CD8-positive, alpha-beta memory T cell (primary cell): ENCODE results near the gene NF1. TPM values are rescaled to one million over a fixed set of nuclear protein-coding genes. Genes with fewer than 3 reads are reported as not detected.
A peak's percentile ranks its signal among the peaks of the same experiment; 100 is the strongest.

Source experiments
- CTCF ChIA-PET: fragments of 350-600 bp; sonication (Branson Sonifier 250); formaldehyde crosslinking; loops from one replicate; lab custom pipeline; 2021; ENCODE audit warnings: antibody characterized with exemption; lab: Charles Lee
- POLR2A ChIA-PET: fragments of 350-600 bp; sonication (Branson Sonifier 250); formaldehyde crosslinking; loops from one replicate; lab custom pipeline; 2021; ENCODE audit warnings: antibody characterized with exemption; lab: Charles Lee
- DNase-seq, 5 donors: peaks; one replicate each; pipeline versions ENCODE4 v3.0.0 to v3.0.0-alpha.2; 2020 to 2022; ENCODE audit warnings: mixed read lengths in 1 of 5
- H3K27ac ChIP-seq: one replicate; pipeline ENCODE4 v1.7.0; 2013; ENCODE audit warnings: low read depth, mild to moderate bottlenecking, low read length, moderate library complexity
- H3K27me3 ChIP-seq: 2 replicates; pipeline ENCODE4 v1.7.0; 2013; ENCODE audit warnings: low read length, mild to moderate bottlenecking; ENCODE audit not compliant: insufficient read depth, poor library complexity, severe bottlenecking
- H3K36me3 ChIP-seq: 2 replicates; pipeline ENCODE4 v1.7.0; 2013; ENCODE audit warnings: mild to moderate bottlenecking, low read length, moderate library complexity; ENCODE audit not compliant: insufficient read depth
- H3K4me1 ChIP-seq: 2 replicates; pipeline ENCODE4 v1.7.0; 2013; ENCODE audit warnings: mild to moderate bottlenecking, low read length, moderate library complexity; ENCODE audit not compliant: insufficient read depth
- H3K4me3 ChIP-seq: 2 replicates; pipeline ENCODE4 v1.7.0; 2013; ENCODE audit warnings: mild to moderate bottlenecking, low read length
- H3K9me3 ChIP-seq: 2 replicates; pipeline ENCODE4 v1.7.0; 2013; ENCODE audit warnings: mild to moderate bottlenecking, low read length
- H3K27ac Mint-ChIP-seq, 8 donors: one replicate each; pipeline ENCODE4 v1.8.0; 2020 to 2021; ENCODE audit warnings: mixed read lengths in 8 of 8, mild to moderate bottlenecking in 6 of 8, inconsistent platforms in 3 of 8, moderate library complexity in 3 of 8
- H3K27me3 Mint-ChIP-seq, 2 donors: one replicate each; pipeline ENCODE4 v1.8.0; 2020 to 2021; ENCODE audit warnings: mixed read lengths in 2 of 2, mild to moderate bottlenecking in 1 of 2, moderate library complexity in 1 of 2
- H3K36me3 Mint-ChIP-seq, 3 donors: one replicate each; pipeline ENCODE4 v1.8.0; 2020 to 2021; ENCODE audit warnings: mixed read lengths in 3 of 3, inconsistent platforms in 1 of 3, mild to moderate bottlenecking in 1 of 3
- H3K4me1 Mint-ChIP-seq, 3 donors: one replicate each; pipeline ENCODE4 v1.8.0; 2020 to 2021; ENCODE audit warnings: mixed read lengths in 3 of 3, inconsistent platforms in 1 of 3, mild to moderate bottlenecking in 1 of 3
- H3K4me3 Mint-ChIP-seq, 7 donors: one replicate each; pipeline ENCODE4 v1.8.0; 2020 to 2021; ENCODE audit warnings: mixed read lengths in 7 of 7, mild to moderate bottlenecking in 6 of 7, moderate library complexity in 4 of 7, inconsistent platforms in 2 of 7
- H3K9me3 Mint-ChIP-seq, 5 donors: one replicate each; pipeline ENCODE4 v1.8.0; 2020 to 2022; ENCODE audit warnings: mixed read lengths in 5 of 5, mild to moderate bottlenecking in 3 of 5, moderate library complexity in 2 of 5, inconsistent platforms in 1 of 5
- polyA plus RNA-seq: library from polyadenylated mRNA; unstranded; fragments of 300-500 nt; fragmentation: Illumina TruSeq; gene quantifications from one replicate; pipeline ENCODE4 v1.2.3, GENCODE V29; 2021
- total RNA-seq, 2 experiments: library from RNA; stranded (reverse); gene quantifications; one replicate each; pipeline ENCODE4 v1.2.3, GENCODE V29; 2021

Gene NF1
- total and polyA plus RNA-seq, 3 experiments from 2014 or later: 5.8 to 22.8 (median 22.8) TPM

GRCh38 chr17:31320791-31321190 lies 226.0 kb downstream of the NF1 start:
- no peaks in the 10 kb centered on the region for H3K36me3 ChIP-seq
- H3K27me3 ChIP-seq: no peaks in the 10 kb centered on the region
- Mint-ChIP-seq H3K27me3 (no peaks in the 10 kb centered on the region), H3K27ac (peak overlapping the region; percentile 81 to 97 (median 94)), H3K4me1 (peaks cover 34 to 45% (median 44%) of the 10 kb centered on the region in 3 donors), H3K9me3 (peaks cover 0 to 2% (median 0%) of the 10 kb centered on the region in 5 donors), H3K36me3 (peaks cover 0 to 45% (median 5%) of the 10 kb centered on the region in 3 donors), H3K4me3 (peak overlapping the region; percentile 83 to 90 (median 87))
- H3K9me3 ChIP-seq: no peaks in the 10 kb centered on the region
- peak overlapping the region; percentile 90 for H3K4me3 ChIP-seq
- CTCF ChIA-PET: interaction anchor here (0.7 to 1.6 kb wide), 2 partner anchors 10 to 11 kb away, joined by 3 to 5 read pairs; no protein-coding TSS in a partner anchor
- peaks cover 29% of the 10 kb centered on the region for H3K4me1 ChIP-seq
- POLR2A ChIA-PET: interaction anchor here (0.6 to 1.1 kb wide), 5 partner anchors 8 to 998 kb away, joined by 3 to 5 read pairs (median 4); no protein-coding TSS in a partner anchor
- H3K27ac ChIP-seq: peak overlapping the region; percentile 76
- no peak for DNase-seq

- ChIA-PET CTCF (interaction anchor here (0.7 to 1.0 kb wide), 2 partner anchors 11 to 56 kb away, joined by 3 to 4 read pairs; no protein-coding TSS in a partner anchor), POLR2A (interaction anchor here (0.7 to 1.1 kb wide), 3 partner anchors 9 to 11 kb away, joined by 3 to 5 read pairs (median 4); no protein-coding TSS in a partner anchor)
- Mint-ChIP-seq H3K27me3 (no peaks in the 10 kb centered on the region), H3K9me3 (peaks cover 0 to 2% (median 0%) of the 10 kb centered on the region in 5 donors), H3K4me3 (peak within 1 kb of the TSS; percentile 83 to 90 (median 87)), H3K4me1 (peaks cover 28 to 38% (median 37%) of the 10 kb centered on the region in 3 donors), H3K27ac (peak within 1 kb of the TSS; percentile 81 to 97 (median 94)), H3K36me3 (peaks cover 1 to 47% (median 5%) of the 10 kb centered on the region in 3 donors)
- peak within 1 kb of the TSS; percentile 76 for H3K27ac ChIP-seq
- no peaks in the 10 kb centered on the region for H3K36me3 ChIP-seq
- H3K9me3 ChIP-seq: no peaks in the 10 kb centered on the region
- peak within 1 kb of the TSS; percentile 90 for H3K4me3 ChIP-seq
- H3K4me1 ChIP-seq: peaks cover 22% of the 10 kb centered on the region
- DNase-seq: peak; percentile 54 to 87 (median 86)
- no peaks in the 10 kb centered on the region for H3K27me3 ChIP-seq
These were observed 226.7 kb downstream of the NF1 start, which contains the start of gene EVI2A for GRCh38 chr17:31321481-31321880. EVI2A (minus strand) TSS chr17:31321622; CDS start chr17:31319013, 2,609 bp downstream.

- DNase-seq: peak in 3 of 5 donors; percentile 3 to 60 (median 24)
- H3K27me3 Mint-ChIP-seq: no peaks in the 10 kb centered on the region
- Histone ChIP-seq H3K36me3 (no peaks in the 10 kb centered on the region), H3K4me1 (peaks cover 17% of the 10 kb centered on the region), H3K9me3 (no peaks in the 10 kb centered on the region), H3K4me3 (peak overlapping the region; percentile 3), H3K27ac (no peak overlapping the region), H3K27me3 (no peaks in the 10 kb centered on the region)
- H3K9me3 Mint-ChIP-seq: peaks cover 0 to 2% (median 0%) of the 10 kb centered on the region in 5 donors
- H3K4me3 Mint-ChIP-seq: peak overlapping the region; percentile 83 to 90 (median 87)
- POLR2A ChIA-PET: interaction anchor here (1.1 kb wide), 3 partner anchors 8 to 12 kb away, joined by 3 to 5 read pairs (median 4); partner anchors contain the start of gene EVI2B
- H3K4me1 Mint-ChIP-seq: peaks cover 23 to 33% (median 32%) of the 10 kb centered on the region in 3 donors
- CTCF ChIA-PET: interaction anchor here (1.0 kb wide), 1 partner anchor 56 kb away, joined by 4 read pairs; no protein-coding TSS in a partner anchor
- peaks cover 4 to 48% (median 5%) of the 10 kb centered on the region in 3 donors for H3K36me3 Mint-ChIP-seq
- peak overlapping the region; percentile 81 to 97 (median 94) for H3K27ac Mint-ChIP-seq
These were observed 227.2 kb downstream of the NF1 start for GRCh38 chr17:31321966-31322365.

GRCh38 chr17:31323551-31323950 lies 228.8 kb downstream of the NF1 start:
- Mint-ChIP-seq H3K4me1 (peaks cover 19 to 31% (median 27%) of the 10 kb centered on the region in 3 donors), H3K9me3 (peaks cover 0 to 2% (median 0%) of the 10 kb centered on the region in 5 donors), H3K4me3 (peak overlapping the region in 1 of 7 donors; percentile 49), H3K27ac (peak overlapping the region in 7 of 8 donors; percentile 23 to 89 (median 51)), H3K36me3 (peaks cover 8 to 53% (median 8%) of the 10 kb centered on the region in 3 donors), H3K27me3 (peaks cover 0 to 1% of the 10 kb centered on the region in 2 donors)
- Histone ChIP-seq H3K36me3 (no peaks in the 10 kb centered on the region), H3K4me1 (peaks cover 7% of the 10 kb centered on the region), H3K4me3 (no peak overlapping the region), H3K27ac (no peak overlapping the region), H3K27me3 (no peaks in the 10 kb centered on the region), H3K9me3 (no peaks in the 10 kb centered on the region)
- DNase-seq: no peak
- ChIA-PET POLR2A (no interaction called here), CTCF (no interaction called here)

GRCh38 chr17:31327534-31328159 lies 232.9 kb downstream of the NF1 start:
- H3K27ac ChIP-seq: no peak overlapping the region
- Mint-ChIP-seq H3K27me3 (peaks cover 0 to 1% of the 10 kb centered on the region in 2 donors), H3K27ac (peak overlapping the region in 1 of 8 donors; percentile 15), H3K4me3 (no peak overlapping the region), H3K9me3 (peaks cover 0 to 2% (median 0%) of the 10 kb centered on the region in 5 donors), H3K4me1 (peaks cover 9 to 21% (median 19%) of the 10 kb centered on the region in 3 donors), H3K36me3 (peaks cover 8 to 46% (median 15%) of the 10 kb centered on the region in 3 donors)
- no peaks in the 10 kb centered on the region for H3K9me3 ChIP-seq
- DNase-seq: no peak
- POLR2A ChIA-PET: interaction anchor here (0.6 kb wide), 1 partner anchor 17 kb away, joined by 4 read pairs; no protein-coding TSS in a partner anchor
- no peaks in the 10 kb centered on the region for H3K27me3 ChIP-seq
- no peak overlapping the region for H3K4me3 ChIP-seq
- no peaks in the 10 kb centered on the region for H3K36me3 ChIP-seq
- CTCF ChIA-PET: no interaction called here
- H3K4me1 ChIP-seq: no peaks in the 10 kb centered on the region

- H3K27ac ChIP-seq: no peak overlapping the region
- no peak overlapping the region for H3K4me3 ChIP-seq
- H3K9me3 ChIP-seq: no peaks in the 10 kb centered on the region
- peaks cover 8 to 46% (median 15%) of the 10 kb centered on the region in 3 donors for H3K36me3 Mint-ChIP-seq
- no peaks in the 10 kb centered on the region for H3K4me1 ChIP-seq
- H3K9me3 Mint-ChIP-seq: peaks cover 0 to 2% (median 0%) of the 10 kb centered on the region in 5 donors
- H3K27me3 Mint-ChIP-seq: peaks cover 0 to 1% of the 10 kb centered on the region in 2 donors
- POLR2A ChIA-PET: interaction anchor here (0.6 kb wide), 1 partner anchor 18 kb away, joined by 4 read pairs; no protein-coding TSS in a partner anchor
- no peak overlapping the region for H3K4me3 Mint-ChIP-seq
- peaks cover 7 to 18% (median 16%) of the 10 kb centered on the region in 3 donors for H3K4me1 Mint-ChIP-seq
- H3K27me3 ChIP-seq: no peaks in the 10 kb centered on the region
- DNase-seq: no peak
- H3K36me3 ChIP-seq: no peaks in the 10 kb centered on the region
- CTCF ChIA-PET: no interaction called here
- no peak overlapping the region for H3K27ac Mint-ChIP-seq
These were observed 233.4 kb downstream of the NF1 start for GRCh38 chr17:31328160-31328535.

GRCh38 chr17:31329221-31329620 lies 234.4 kb downstream of the NF1 start:
- H3K4me1 Mint-ChIP-seq: peaks cover 3 to 12% (median 10%) of the 10 kb centered on the region in 3 donors
- H3K4me3 Mint-ChIP-seq: no peak overlapping the region
- H3K4me3 ChIP-seq: no peak overlapping the region
- no peaks in the 10 kb centered on the region for H3K4me1 ChIP-seq
- H3K27me3 ChIP-seq: no peaks in the 10 kb centered on the region
- no peaks in the 10 kb centered on the region for H3K9me3 ChIP-seq
- no peaks in the 10 kb centered on the region for H3K36me3 ChIP-seq
- CTCF ChIA-PET: no interaction called here
- H3K9me3 Mint-ChIP-seq: no peaks in the 10 kb centered on the region
- H3K27ac Mint-ChIP-seq: peak overlapping the region in 1 of 8 donors; percentile 8
- peaks cover 0 to 1% of the 10 kb centered on the region in 2 donors for H3K27me3 Mint-ChIP-seq
- H3K27ac ChIP-seq: no peak overlapping the region
- DNase-seq: no peak
- H3K36me3 Mint-ChIP-seq: peaks cover 8 to 50% (median 16%) of the 10 kb centered on the region in 3 donors
- POLR2A ChIA-PET: no interaction called here
